ENCODE data around the gene CRACDL.

CRACDL gene

GRCh38 chr2:98870516-98871158, 65.4 kb downstream of the CRACDL start:
- H3K27ac ChIP-seq = peak overlapping the region in 7 of 21 experiments; percentile 2 to 57 (median 21)

DNA sequence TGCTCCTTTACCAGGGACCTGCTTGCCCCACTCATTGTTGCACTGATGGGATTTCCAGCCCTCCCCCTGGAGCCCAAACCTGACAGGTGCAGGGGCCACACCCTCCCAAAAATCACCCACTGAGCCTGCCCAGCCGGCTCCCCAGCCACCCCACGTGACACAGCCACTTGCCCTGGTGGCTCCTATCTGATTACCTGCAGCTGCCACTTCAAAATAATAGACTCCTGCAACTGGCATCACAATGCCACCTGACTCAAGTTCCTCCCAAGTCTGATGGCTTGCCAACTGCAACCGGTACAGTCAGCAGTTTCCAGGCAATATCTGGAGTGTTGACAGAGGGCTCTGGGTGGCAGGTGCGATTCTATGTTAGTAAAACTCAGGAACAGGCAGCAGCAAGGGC, 66.2 kb downstream of the CRACDL start:
- peak overlapping the region in 16 of 21 experiments; percentile 18 to 82 (median 70) for H3K27ac ChIP-seq

More at GRCh38 chr2:98870516-98871158, 65.4 kb downstream of the CRACDL start:
- H3K4me3 ChIP-seq = no peak overlapping the region

DNA sequence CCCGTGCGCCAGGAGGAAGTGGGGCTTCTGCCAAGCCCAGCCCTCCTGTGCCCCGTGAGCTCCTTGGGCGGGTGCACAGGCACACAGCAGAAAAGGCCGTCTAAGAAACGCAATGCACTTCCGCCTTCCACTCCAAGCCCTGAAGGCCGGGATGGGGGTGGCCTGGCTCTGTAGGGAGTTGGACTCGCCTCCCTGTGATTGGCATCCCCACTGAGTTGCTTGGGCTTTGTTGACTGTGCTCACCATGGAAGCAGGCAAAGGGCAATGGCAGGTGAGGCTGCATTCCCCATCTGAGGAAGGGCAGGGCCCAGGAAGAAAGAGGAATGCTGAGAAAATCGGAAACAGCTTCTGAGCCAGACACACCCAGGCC, 66.8 kb downstream of the CRACDL start:
- peak overlapping the region in 1 of 7 experiments; percentile 30 for H3K4me3 ChIP-seq
- peak overlapping the region in 17 of 21 experiments; percentile 18 to 82 (median 69) for H3K27ac ChIP-seq

More for the DNA sequence above, 66.2 kb downstream of the CRACDL start:
- H3K4me3 ChIP-seq = peak overlapping the region in 1 of 7 experiments; percentile 30

- H3K4me3 ChIP-seq = peak overlapping the region in 1 of 7 experiments; percentile 30
- H3K27ac ChIP-seq = peak overlapping the region in 16 of 21 experiments; percentile 13 to 76 (median 47)
These were observed 67.3 kb downstream of the CRACDL start for GRCh38 chr2:98868548-98869271.

- Histone ChIP-seq H3K27ac (no peak overlapping the region), H3K4me3 (no peak overlapping the region)
These were observed 68.3 kb downstream of the CRACDL start for GRCh38 chr2:98867539-98868309.

DNA sequence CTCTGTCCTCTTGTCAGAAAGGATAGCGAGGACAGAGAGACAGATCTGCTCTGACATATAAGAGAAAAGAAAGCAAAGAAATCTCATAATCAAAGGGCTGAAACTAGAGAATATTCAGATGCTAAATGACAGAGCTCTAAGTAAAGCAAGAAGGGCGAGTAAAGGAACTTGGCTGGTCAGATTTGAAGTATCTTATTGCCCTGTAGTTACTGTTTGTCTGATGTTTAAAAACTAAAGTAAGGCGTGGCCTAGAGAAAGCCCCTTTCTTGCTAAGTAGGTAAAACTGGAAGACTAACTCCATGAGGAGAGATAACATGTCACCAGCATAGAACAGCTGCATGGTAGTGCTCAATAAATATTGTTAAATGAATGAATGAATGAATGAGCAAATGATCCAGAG, 70.0 kb downstream of the CRACDL start:
- no peak overlapping the region for H3K4me3 ChIP-seq
- no peak overlapping the region for H3K27ac ChIP-seq

GRCh38 chr2:98861601-98862000, 74.4 kb downstream of the CRACDL start:
- Histone ChIP-seq H3K27ac (no peak overlapping the region), H3K4me3 (no peak overlapping the region)

DNA sequence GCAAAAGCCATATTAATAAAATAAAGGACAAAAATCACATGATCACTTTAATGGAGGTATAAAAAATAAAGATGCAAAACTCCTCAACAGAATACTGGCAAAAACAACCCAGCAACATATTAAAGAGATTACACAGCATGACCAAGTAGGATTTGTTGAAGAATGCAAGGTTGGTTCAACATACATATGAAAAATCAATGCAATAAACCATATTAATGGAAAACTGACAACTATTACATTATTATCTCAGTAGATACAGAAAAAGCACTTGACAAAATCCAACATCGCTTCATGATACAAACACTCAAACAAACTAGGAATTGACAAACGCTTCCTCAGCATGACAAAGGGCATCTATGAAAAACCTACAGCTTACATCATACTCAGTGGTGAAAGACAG, 76.7 kb downstream of the CRACDL start:
- no peak overlapping the region for H3K27ac ChIP-seq

DNA sequence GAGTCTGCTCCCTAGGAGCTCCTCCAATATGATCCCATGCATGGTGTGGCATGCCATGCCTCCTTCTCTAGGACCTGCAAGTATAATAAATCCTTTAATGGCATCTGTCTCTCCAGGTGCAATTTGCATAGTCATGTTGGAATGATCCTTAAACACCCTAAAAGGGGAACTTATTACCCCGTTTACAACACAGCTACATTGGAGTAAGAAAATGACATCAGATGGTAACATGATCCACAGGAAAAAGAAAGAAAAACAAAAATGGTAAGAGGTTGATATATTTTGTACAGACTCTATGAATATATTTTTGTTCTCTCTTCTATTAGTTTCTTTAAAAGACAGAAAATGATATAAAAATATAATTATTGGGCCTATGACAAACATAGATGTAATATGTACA, 79.0 kb downstream of the CRACDL start:
- no peak overlapping the region for H3K27ac ChIP-seq
- H3K4me3 ChIP-seq = no peak overlapping the region

More for the DNA sequence above, 76.7 kb downstream of the CRACDL start:
- H3K4me3 ChIP-seq = no peak overlapping the region

GRCh38 chr2:98854682-98855081, 81.3 kb downstream of the CRACDL start:
- Histone ChIP-seq H3K4me3 (no peak overlapping the region), H3K27ac (no peak overlapping the region)

- Histone ChIP-seq H3K27ac (no peak overlapping the region), H3K4me3 (no peak overlapping the region)
These were observed 83.1 kb downstream of the CRACDL start for GRCh38 chr2:98852932-98853331.

DNA sequence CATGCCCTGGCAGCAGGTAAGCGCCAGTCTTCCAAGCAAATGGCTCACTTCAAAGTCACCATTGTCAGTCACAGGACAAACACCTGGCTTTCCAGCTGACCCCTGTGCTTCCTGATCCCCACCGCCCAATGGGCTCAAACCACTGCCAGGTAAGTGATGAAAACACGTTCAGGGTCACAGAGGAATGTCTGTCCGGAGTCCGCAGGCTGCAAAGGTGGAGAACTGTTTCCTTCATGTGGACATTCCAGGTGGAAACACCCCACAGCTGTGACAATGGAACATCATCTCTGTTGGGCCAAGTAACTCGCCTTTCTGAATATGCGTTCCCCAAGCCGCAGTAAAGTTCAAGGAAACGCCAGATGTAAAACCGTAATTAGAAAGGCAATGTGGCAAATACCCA, 86.0 kb downstream of the CRACDL start:
- Histone ChIP-seq H3K4me3 (no peak overlapping the region), H3K27ac (no peak overlapping the region)

DNA sequence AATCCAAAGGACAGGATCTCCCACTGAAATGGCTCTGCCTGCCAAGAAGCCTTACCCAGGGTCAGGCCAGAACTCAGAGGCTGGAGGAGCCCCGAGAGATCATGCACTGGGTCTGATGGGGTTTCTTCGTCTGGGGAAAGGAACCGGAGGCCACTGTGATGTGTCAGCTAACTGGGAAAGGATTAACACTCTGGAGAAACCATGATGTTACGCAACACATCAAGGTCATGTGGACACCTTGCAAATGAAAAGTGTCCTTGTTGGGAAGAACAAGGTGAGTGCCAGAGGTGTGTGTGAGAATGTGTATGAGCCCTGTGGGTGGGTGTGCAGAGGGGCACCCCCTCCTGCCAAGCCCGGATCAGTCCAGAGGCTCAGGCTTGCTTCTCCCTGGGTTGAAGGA, 86.9 kb downstream of the CRACDL start:
- Histone ChIP-seq H3K27ac (no peak overlapping the region), H3K4me3 (no peak overlapping the region)

- Histone ChIP-seq H3K27ac (no peak overlapping the region), H3K4me3 (no peak overlapping the region)
These were observed 88.2 kb downstream of the CRACDL start for GRCh38 chr2:98847853-98848252.

DNA sequence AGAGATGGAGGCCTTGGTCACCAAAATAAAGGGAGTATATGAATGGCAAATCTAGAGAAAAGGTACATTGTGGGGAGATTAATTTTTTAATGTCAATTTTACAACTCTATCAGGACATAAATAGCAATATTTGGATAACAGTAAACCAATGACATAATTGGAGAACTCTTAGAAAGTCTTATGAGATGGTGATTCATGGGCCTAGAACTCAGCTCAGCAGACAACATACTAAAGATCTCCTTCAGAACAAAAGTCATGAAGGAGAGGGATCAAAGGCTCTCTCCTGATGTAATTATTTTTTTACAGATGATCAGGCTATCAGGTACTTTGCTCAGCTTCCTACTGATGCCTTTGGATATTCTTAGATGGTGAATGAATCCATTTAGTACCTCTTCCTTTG, 90.0 kb downstream of the CRACDL start:
- no peak overlapping the region for H3K4me3 ChIP-seq
- no peak overlapping the region for H3K27ac ChIP-seq

GRCh38 chr2:98842136-98842535, 93.9 kb downstream of the CRACDL start:
- no peak overlapping the region for H3K27ac ChIP-seq

GRCh38 chr2:98839292-98839691, 96.7 kb downstream of the CRACDL start:
- Histone ChIP-seq H3K27ac (no peak overlapping the region), H3K4me3 (no peak overlapping the region)

More at GRCh38 chr2:98842136-98842535, 93.9 kb downstream of the CRACDL start:
- no peak overlapping the region for H3K4me3 ChIP-seq

DNA sequence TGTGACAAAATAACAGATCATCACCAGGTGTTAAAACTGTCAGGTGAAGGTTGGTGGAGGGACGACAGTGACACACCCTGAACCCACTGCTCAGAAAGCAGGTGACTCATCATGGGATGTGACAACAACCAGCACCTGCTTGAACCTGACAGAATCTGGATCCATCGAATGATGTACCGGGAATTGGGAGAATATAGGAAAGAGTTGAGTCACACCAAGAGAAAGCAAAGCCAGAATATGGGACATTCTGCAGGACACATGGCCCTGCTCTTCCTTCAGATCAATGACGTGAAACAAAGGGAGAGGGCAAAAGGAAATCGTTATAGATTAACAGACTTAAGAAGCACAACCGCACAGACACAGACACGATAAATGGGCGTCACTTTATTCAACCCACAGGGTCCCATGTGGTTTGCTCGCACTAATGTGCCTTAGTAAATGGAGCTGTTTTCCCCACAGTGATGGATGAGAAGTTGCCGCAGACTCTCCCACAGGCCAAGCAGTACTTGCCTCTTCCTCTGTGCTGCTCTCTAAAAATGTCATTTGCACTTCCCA, 100.1 kb downstream of the CRACDL start:
- Histone ChIP-seq H3K4me3 (no peak overlapping the region), H3K27ac (peak overlapping the region in 4 of 21 experiments; percentile 29 to 66 (median 60))

DNA sequence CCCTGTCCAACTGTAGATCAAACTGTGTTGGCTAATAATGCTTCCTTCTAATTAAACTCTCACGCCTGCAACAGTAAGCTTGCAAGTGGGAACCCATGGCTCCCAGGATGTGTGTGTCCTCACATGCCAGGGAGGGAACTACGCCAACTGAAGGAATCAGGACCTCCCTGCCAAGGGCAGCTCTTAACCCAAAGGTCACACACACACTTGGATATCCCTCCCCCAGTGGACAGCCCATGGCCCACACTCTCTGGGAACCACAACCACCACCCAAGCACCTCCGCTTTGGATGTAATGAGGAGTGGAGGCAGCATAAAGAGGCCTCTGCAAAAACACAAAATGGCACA, 102.1 kb downstream of the CRACDL start:
- peak overlapping the region in 7 of 21 experiments; percentile 11 to 65 (median 55) for H3K27ac ChIP-seq
- H3K4me3 ChIP-seq = no peak overlapping the region
